ENCODE measurements around the gene CROCC2.

Gene CROCC2

DNA sequence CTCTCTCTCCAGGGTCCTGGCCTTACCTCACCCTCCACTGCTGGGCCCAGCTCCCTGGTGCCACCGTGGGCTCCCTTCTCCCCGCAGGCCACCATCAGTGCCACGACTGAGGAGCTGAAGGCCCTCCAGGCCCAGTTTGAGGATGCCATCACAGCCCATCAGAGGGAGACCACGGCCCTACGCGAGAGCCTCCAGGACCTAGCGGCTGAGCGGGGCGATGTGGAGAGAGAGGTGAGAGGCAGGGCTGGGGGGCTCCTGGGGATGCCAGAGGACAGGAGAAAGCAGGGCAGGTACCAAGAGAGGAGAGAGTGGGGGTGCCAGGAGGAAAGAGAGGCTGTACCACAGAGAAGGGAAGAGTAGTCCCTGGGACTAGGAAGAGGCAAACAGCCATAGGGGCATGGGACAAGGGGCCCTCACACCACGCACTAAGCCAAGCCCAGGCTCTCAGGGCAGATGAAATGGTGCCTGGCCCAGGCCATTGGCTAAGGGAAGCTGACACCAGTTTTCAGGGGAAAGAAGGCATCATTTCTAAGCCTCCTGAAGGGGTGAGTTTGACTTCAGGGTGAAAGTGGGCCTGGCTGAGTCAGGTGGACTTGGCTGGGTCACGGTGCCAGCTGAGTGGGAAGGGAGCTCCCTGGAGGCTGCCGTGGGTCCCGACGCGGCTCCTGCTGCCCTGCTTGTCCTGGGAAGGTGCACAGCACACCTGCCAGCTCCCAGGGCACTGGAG lies 53.2 kb downstream of the CROCC2 start:
- no peaks in the 10 kb centered on the region for H3K36me3 ChIP-seq (ENCODE audit: control insufficient read depth in 2 of 2, insufficient read depth in 1 of 2, low read length in 2 of 2)
- peaks cover 4% of the 10 kb centered on the region for H3K4me1 ChIP-seq (ENCODE audit: control insufficient read depth, insufficient read depth, low read length)
- H3K9me3 ChIP-seq (ENCODE audit: control insufficient read depth, insufficient read depth, low read depth, low read length), result no peaks in the 10 kb centered on the region
- CTCF ChIA-PET, result interaction anchor here (0.8 kb wide), 1 partner anchor 45 kb away, joined by 3 read pairs; no protein-coding TSS in a partner anchor
- H3K4me3 ChIP-seq (ENCODE audit: low read depth, low read length), result no peak overlapping the region
- POLR2A ChIA-PET, result no interaction called here
- no peak overlapping the region for H3K27ac ChIP-seq (ENCODE audit: extremely low read depth, low read depth, low read length)
- TF ChIP-seq GLIS2 (tag by site-specific recombination; IDR thresholded peaks at IDR 0.05), result no peak
- TF ChIP-seq ZNF658 (tag by site-specific recombination; IDR thresholded peaks at IDR 0.05), result no peak
- TF ChIP-seq ZNF302 (tag by site-specific recombination; IDR thresholded peaks at IDR 0.05; ENCODE audit: low read depth), result no peak
- TF ChIP-seq, protein P1, sequence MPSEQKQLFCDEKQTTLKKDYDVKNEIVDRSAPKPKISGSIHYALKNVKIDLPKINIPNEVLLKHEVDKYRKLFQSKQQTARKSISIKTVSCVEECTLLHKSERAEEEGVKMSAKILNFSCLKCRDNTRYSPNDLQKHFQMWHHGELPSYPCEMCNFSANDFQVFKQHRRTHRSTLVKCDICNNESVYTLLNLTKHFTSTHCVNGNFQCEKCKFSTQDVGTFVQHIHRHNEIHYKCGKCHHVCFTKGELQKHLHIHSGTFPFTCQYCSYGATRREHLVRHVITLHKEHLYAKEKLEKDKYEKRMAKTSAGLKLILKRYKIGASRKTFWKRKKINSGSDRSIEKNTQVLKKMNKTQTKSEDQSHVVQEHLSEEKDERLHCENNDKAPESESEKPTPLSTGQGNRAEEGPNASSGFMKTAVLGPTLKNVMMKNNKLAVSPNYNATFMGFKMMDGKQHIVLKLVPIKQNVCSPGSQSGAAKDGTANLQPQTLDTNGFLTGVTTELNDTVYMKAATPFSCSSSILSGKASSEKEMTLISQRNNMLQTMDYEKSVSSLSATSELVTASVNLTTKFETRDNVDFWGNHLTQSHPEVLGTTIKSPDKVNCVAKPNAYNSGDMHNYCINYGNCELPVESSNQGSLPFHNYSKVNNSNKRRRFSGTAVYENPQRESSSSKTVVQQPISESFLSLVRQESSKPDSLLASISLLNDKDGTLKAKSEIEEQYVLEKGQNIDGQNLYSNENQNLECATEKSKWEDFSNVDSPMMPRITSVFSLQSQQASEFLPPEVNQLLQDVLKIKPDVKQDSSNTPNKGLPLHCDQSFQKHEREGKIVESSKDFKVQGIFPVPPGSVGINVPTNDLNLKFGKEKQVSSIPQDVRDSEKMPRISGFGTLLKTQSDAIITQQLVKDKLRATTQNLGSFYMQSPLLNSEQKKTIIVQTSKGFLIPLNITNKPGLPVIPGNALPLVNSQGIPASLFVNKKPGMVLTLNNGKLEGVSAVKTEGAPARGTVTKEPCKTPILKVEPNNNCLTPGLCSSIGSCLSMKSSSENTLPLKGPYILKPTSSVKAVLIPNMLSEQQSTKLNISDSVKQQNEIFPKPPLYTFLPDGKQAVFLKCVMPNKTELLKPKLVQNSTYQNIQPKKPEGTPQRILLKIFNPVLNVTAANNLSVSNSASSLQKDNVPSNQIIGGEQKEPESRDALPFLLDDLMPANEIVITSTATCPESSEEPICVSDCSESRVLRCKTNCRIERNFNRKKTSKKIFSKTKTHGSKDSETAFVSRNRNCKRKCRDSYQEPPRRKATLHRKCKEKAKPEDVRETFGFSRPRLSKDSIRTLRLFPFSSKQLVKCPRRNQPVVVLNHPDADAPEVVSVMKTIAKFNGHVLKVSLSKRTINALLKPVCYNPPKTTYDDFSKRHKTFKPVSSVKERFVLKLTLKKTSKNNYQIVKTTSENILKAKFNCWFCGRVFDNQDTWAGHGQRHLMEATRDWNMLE (tag by site-specific recombination; conservative IDR thresholded peaks at IDR 0.05; ENCODE audit: low read depth), result no peak
- no peak for TF ChIP-seq ZNF596 (tag by site-specific recombination; IDR thresholded peaks at IDR 0.05)
- TF ChIP-seq, protein P2, sequence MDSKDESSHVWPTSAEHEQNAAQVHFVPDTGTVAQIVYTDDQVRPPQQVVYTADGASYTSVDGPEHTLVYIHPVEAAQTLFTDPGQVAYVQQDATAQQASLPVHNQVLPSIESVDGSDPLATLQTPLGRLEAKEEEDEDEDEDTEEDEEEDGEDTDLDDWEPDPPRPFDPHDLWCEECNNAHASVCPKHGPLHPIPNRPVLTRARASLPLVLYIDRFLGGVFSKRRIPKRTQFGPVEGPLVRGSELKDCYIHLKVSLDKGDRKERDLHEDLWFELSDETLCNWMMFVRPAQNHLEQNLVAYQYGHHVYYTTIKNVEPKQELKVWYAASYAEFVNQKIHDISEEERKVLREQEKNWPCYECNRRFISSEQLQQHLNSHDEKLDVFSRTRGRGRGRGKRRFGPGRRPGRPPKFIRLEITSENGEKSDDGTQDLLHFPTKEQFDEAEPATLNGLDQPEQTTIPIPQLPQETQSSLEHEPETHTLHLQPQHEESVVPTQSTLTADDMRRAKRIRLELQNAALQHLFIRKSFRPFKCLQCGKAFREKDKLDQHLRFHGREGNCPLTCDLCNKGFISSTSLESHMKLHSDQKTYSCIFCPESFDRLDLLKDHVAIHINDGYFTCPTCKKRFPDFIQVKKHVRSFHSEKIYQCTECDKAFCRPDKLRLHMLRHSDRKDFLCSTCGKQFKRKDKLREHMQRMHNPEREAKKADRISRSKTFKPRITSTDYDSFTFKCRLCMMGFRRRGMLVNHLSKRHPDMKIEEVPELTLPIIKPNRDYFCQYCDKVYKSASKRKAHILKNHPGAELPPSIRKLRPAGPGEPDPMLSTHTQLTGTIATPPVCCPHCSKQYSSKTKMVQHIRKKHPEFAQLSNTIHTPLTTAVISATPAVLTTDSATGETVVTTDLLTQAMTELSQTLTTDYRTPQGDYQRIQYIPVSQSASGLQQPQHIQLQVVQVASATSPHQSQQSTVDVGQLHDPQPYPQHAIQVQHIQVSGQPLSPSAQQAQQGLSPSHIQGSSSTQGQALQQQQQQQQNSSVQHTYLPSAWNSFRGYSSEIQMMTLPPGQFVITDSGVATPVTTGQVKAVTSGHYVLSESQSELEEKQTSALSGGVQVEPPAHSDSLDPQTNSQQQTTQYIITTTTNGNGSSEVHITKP (tag by site-specific recombination; IDR thresholded peaks at IDR 0.05), result peak; percentile 45; the same call in 1 of the 2 replicates
- no peak for TF ChIP-seq ZNF76 (tag by site-specific recombination; IDR thresholded peaks at IDR 0.05; ENCODE audit: borderline replicate concordance, low read depth)
- TF ChIP-seq, protein P3, sequence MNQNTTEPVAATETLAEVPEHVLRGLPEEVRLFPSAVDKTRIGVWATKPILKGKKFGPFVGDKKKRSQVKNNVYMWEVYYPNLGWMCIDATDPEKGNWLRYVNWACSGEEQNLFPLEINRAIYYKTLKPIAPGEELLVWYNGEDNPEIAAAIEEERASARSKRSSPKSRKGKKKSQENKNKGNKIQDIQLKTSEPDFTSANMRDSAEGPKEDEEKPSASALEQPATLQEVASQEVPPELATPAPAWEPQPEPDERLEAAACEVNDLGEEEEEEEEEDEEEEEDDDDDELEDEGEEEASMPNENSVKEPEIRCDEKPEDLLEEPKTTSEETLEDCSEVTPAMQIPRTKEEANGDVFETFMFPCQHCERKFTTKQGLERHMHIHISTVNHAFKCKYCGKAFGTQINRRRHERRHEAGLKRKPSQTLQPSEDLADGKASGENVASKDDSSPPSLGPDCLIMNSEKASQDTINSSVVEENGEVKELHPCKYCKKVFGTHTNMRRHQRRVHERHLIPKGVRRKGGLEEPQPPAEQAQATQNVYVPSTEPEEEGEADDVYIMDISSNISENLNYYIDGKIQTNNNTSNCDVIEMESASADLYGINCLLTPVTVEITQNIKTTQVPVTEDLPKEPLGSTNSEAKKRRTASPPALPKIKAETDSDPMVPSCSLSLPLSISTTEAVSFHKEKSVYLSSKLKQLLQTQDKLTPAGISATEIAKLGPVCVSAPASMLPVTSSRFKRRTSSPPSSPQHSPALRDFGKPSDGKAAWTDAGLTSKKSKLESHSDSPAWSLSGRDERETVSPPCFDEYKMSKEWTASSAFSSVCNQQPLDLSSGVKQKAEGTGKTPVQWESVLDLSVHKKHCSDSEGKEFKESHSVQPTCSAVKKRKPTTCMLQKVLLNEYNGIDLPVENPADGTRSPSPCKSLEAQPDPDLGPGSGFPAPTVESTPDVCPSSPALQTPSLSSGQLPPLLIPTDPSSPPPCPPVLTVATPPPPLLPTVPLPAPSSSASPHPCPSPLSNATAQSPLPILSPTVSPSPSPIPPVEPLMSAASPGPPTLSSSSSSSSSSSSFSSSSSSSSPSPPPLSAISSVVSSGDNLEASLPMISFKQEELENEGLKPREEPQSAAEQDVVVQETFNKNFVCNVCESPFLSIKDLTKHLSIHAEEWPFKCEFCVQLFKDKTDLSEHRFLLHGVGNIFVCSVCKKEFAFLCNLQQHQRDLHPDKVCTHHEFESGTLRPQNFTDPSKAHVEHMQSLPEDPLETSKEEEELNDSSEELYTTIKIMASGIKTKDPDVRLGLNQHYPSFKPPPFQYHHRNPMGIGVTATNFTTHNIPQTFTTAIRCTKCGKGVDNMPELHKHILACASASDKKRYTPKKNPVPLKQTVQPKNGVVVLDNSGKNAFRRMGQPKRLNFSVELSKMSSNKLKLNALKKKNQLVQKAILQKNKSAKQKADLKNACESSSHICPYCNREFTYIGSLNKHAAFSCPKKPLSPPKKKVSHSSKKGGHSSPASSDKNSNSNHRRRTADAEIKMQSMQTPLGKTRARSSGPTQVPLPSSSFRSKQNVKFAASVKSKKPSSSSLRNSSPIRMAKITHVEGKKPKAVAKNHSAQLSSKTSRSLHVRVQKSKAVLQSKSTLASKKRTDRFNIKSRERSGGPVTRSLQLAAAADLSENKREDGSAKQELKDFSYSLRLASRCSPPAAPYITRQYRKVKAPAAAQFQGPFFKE (tag by site-specific recombination; IDR thresholded peaks at IDR 0.05; ENCODE audit: borderline replicate concordance), result no peak
- no peak for TF ChIP-seq MEIS1 (CRISPR knock-in tag; IDR thresholded peaks at IDR 0.05; ENCODE audit: borderline replicate concordance)
- TF ChIP-seq, protein P4, sequence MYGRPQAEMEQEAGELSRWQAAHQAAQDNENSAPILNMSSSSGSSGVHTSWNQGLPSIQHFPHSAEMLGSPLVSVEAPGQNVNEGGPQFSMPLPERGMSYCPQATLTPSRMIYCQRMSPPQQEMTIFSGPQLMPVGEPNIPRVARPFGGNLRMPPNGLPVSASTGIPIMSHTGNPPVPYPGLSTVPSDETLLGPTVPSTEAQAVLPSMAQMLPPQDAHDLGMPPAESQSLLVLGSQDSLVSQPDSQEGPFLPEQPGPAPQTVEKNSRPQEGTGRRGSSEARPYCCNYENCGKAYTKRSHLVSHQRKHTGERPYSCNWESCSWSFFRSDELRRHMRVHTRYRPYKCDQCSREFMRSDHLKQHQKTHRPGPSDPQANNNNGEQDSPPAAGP (tag by site-specific recombination; IDR thresholded peaks at IDR 0.05), result no peak
- TF ChIP-seq ZIC2 (tag by site-specific recombination; IDR thresholded peaks at IDR 0.05), result 0 out of 2 replicates have a peak, but pooled peaks have one; percentile 14
- TF ChIP-seq ZBTB8A (tag by site-specific recombination; IDR thresholded peaks at IDR 0.05), result no peak
- TF ChIP-seq, protein P5, sequence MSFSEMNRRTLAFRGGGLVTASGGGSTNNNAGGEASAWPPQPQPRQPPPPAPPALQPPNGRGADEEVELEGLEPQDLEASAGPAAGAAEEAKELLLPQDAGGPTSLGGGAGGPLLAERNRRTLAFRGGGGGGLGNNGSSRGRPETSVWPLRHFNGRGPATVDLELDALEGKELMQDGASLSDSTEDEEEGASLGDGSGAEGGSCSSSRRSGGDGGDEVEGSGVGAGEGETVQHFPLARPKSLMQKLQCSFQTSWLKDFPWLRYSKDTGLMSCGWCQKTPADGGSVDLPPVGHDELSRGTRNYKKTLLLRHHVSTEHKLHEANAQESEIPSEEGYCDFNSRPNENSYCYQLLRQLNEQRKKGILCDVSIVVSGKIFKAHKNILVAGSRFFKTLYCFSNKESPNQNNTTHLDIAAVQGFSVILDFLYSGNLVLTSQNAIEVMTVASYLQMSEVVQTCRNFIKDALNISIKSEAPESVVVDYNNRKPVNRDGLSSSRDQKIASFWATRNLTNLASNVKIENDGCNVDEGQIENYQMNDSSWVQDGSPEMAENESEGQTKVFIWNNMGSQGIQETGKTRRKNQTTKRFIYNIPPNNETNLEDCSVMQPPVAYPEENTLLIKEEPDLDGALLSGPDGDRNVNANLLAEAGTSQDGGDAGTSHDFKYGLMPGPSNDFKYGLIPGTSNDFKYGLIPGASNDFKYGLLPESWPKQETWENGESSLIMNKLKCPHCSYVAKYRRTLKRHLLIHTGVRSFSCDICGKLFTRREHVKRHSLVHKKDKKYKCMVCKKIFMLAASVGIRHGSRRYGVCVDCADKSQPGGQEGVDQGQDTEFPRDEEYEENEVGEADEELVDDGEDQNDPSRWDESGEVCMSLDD (tag by site-specific recombination; IDR thresholded peaks at IDR 0.05), result no peak
- no peak for TF ChIP-seq PRDM1 (tag by site-specific recombination; IDR thresholded peaks at IDR 0.05)
- no peak for TF ChIP-seq SP7 (tag by site-specific recombination; IDR thresholded peaks at IDR 0.05)
- no peak for TF ChIP-seq ZBTB20 (tag by site-specific recombination; IDR thresholded peaks at IDR 0.05)
- no peak for TF ChIP-seq GLIS1 (tag by site-specific recombination; IDR thresholded peaks at IDR 0.05)
